Mesendoderm (in vitro differentiated cells): ENCODE measurements around the gene KCNK6.

Source experiments
- DNase-seq: peaks from one replicate; pipeline ENCODE4 v3.0.0; 2013
- H2AK5ac ChIP-seq: 2 replicates; pipeline ENCODE4 v1.6.1; 2013; ENCODE audit warnings: low read length, inconsistent platforms
- H2BK120ac ChIP-seq: 2 replicates; pipeline ENCODE4 v1.6.1; 2013; ENCODE audit warnings: low read depth, mild to moderate bottlenecking, low read length, moderate library complexity, mixed read lengths
- H2BK15ac ChIP-seq: replicated peaks from 2 replicates; pipeline ENCODE4 v1.6.1; 2013; ENCODE audit warnings: low read depth, mild to moderate bottlenecking, moderate library complexity
- H2BK5ac ChIP-seq: 2 replicates; pipeline ENCODE4 v1.6.1; 2013; ENCODE audit warnings: low read length, inconsistent platforms
- H3K18ac ChIP-seq: 2 replicates; pipeline ENCODE4 v1.6.1; 2013; ENCODE audit warnings: mild to moderate bottlenecking, low read length, mixed read lengths
- H3K23ac ChIP-seq: one replicate; pipeline ENCODE4 v1.6.1; 2013; ENCODE audit warnings: low read length
- H3K27ac ChIP-seq: 2 replicates; pipeline ENCODE4 v1.5.1; 2013; ENCODE audit warnings: low read depth, mild to moderate bottlenecking, inconsistent platforms, low read length, moderate library complexity
- H3K27me3 ChIP-seq: 2 replicates; pipeline ENCODE4 v1.6.1; 2013; ENCODE audit warnings: low read length, control low read depth, mild to moderate bottlenecking, inconsistent platforms; ENCODE audit not compliant: insufficient read depth, poor library complexity
- H3K36me3 ChIP-seq: 2 replicates; pipeline ENCODE4 v1.6.1; 2013; ENCODE audit warnings: low read length, inconsistent platforms; ENCODE audit not compliant: control insufficient read depth, insufficient read depth
- H3K4ac ChIP-seq: one replicate; pipeline ENCODE4 v1.6.1; 2013; ENCODE audit warnings: low read depth, mild to moderate bottlenecking, low read length, moderate library complexity
- H3K4me1 ChIP-seq: 2 replicates; pipeline ENCODE4 v1.6.1; 2013; ENCODE audit warnings: low read depth, low read length, inconsistent platforms; ENCODE audit not compliant: control insufficient read depth
- H3K4me2 ChIP-seq: 2 replicates; pipeline ENCODE4 v1.6.1; 2013; ENCODE audit warnings: low read length
- H3K4me3 ChIP-seq: 2 replicates; pipeline ENCODE4 v1.5.1; 2013; ENCODE audit warnings: mild to moderate bottlenecking, low read length
- H3K56ac ChIP-seq: one replicate; pipeline ENCODE4 v1.6.1; 2013; ENCODE audit warnings: low read length
- H3K79me1 ChIP-seq: 2 replicates; pipeline ENCODE4 v1.6.1; 2013; ENCODE audit warnings: low read length, inconsistent platforms
- H3K79me2 ChIP-seq: 2 replicates; pipeline ENCODE4 v1.6.1; 2013; ENCODE audit warnings: mild to moderate bottlenecking, low read length; ENCODE audit not compliant: control insufficient read depth, insufficient read depth
- H3K9ac ChIP-seq: 2 replicates; pipeline ENCODE4 v1.6.1; 2013; ENCODE audit warnings: low read length, inconsistent platforms
- H4K5ac ChIP-seq: one replicate; pipeline ENCODE4 v1.6.1; 2013; ENCODE audit warnings: low read length
- H4K8ac ChIP-seq: one replicate; pipeline ENCODE4 v1.6.1; 2013; ENCODE audit warnings: low read depth, mild to moderate bottlenecking, control low read depth, low read length, moderate library complexity
- WGBS: extraction: QIAGEN DNeasy Blood & Tissue Kit; methylation state at CpG from one replicate; pipeline ENCODE4 v1.1.7; 2013; ENCODE audit warnings: low lambda C conversion rate, missing lambda C conversion rate; ENCODE audit not compliant: insufficient coverage; ENCODE audit errors: extremely low coverage; 5-methylcytosine and 5-hydroxymethylcytosine counted together

The KCNK6 gene

GRCh38 chr19:38310986-38311385 is 8.7 kb upstream of the KCNK6 start:
- Histone ChIP-seq H3K36me3 (no peaks in the 10 kb centered on the region), H2BK5ac (no peak overlapping the region), H3K4ac (no peak overlapping the region), H3K18ac (no peak overlapping the region), H3K79me1 (peaks cover 12% of the 10 kb centered on the region), H3K4me1 (no peaks in the 10 kb centered on the region), H4K5ac (no peak overlapping the region), H3K4me2 (no peak overlapping the region), H3K4me3 (no peak overlapping the region), H2BK15ac (no peak overlapping the region), H4K8ac (no peak overlapping the region), H3K27ac (no peak overlapping the region), H3K27me3 (no peaks in the 10 kb centered on the region), H3K23ac (no peak overlapping the region), H2BK120ac (no peak overlapping the region), H3K9ac (no peak overlapping the region), H2AK5ac (no peak overlapping the region), H3K56ac (no peak overlapping the region), H3K79me2 (peaks cover 2% of the 10 kb centered on the region)
- WGBS, result no CpG with 5 or more reads among the region's 6 CpGs
- DNase-seq, result no peak

GRCh38 chr19:38315657-38316476 is 3.8 kb upstream of the KCNK6 start, which contains the start of gene YIF1B:
Gene YIF1B (minus strand): TSS chr19:38315947. CDS start chr19:38315917, 30 bp downstream.
- H3K79me2 ChIP-seq, result peaks cover 2% of the 10 kb centered on the region
- no peaks in the 10 kb centered on the region for H3K36me3 ChIP-seq
- no peaks in the 10 kb centered on the region for H3K4me1 ChIP-seq
- no peak within 1 kb of the TSS for H4K5ac ChIP-seq
- no peak within 1 kb of the TSS for H3K23ac ChIP-seq
- H3K79me1 ChIP-seq, result peaks cover 7% of the 10 kb centered on the region
- peak within 1 kb of the TSS; percentile 30 for H2BK120ac ChIP-seq
- H3K4me2 ChIP-seq, result peak within 1 kb of the TSS; percentile 96
- H2AK5ac ChIP-seq, result peak within 1 kb of the TSS; percentile 85
- no CpG with 5 or more reads among the region's 64 CpGs for WGBS
- DNase-seq, result peak; percentile 99
- H3K18ac ChIP-seq, result peak within 1 kb of the TSS; percentile 24
- peak within 1 kb of the TSS; percentile 92 for H3K4me3 ChIP-seq
- H3K56ac ChIP-seq, result peak within 1 kb of the TSS; percentile 94
- H3K27me3 ChIP-seq, result no peaks in the 10 kb centered on the region
- H3K4ac ChIP-seq, result no peak within 1 kb of the TSS
- peak within 1 kb of the TSS; percentile 27 for H3K27ac ChIP-seq
- no peak within 1 kb of the TSS for H2BK5ac ChIP-seq
- no peak within 1 kb of the TSS for H2BK15ac ChIP-seq
- peak within 1 kb of the TSS; percentile 96 for H3K9ac ChIP-seq
- H4K8ac ChIP-seq, result no peak within 1 kb of the TSS

- H4K5ac ChIP-seq, result no peak overlapping the region
- no peak overlapping the region for H3K18ac ChIP-seq
- H2BK120ac ChIP-seq, result no peak overlapping the region
- peaks cover 2% of the 10 kb centered on the region for H3K79me2 ChIP-seq
- peak overlapping the region; percentile 40 for H3K9ac ChIP-seq
- H3K4me2 ChIP-seq, result no peak overlapping the region
- no peak overlapping the region for H4K8ac ChIP-seq
- H3K23ac ChIP-seq, result no peak overlapping the region
- H2BK5ac ChIP-seq, result no peak overlapping the region
- no peak overlapping the region for H3K4me3 ChIP-seq
- no peaks in the 10 kb centered on the region for H3K4me1 ChIP-seq
- no peak for DNase-seq
- H2AK5ac ChIP-seq, result no peak overlapping the region
- H3K36me3 ChIP-seq, result no peaks in the 10 kb centered on the region
- peak overlapping the region; percentile 25 for H3K56ac ChIP-seq
- no peaks in the 10 kb centered on the region for H3K27me3 ChIP-seq
- H3K27ac ChIP-seq, result no peak overlapping the region
- no CpG with 5 or more reads among the region's 8 CpGs for WGBS
- peaks cover 7% of the 10 kb centered on the region for H3K79me1 ChIP-seq
- no peak overlapping the region for H2BK15ac ChIP-seq
- H3K4ac ChIP-seq, result no peak overlapping the region
These were observed 3.1 kb upstream of the KCNK6 start for GRCh38 chr19:38316477-38317067.

GRCh38 chr19:38317104-38317612 is 2.5 kb upstream of the KCNK6 start:
- no peak overlapping the region for H3K4me2 ChIP-seq
- peaks cover 2% of the 10 kb centered on the region for H3K79me2 ChIP-seq
- no peaks in the 10 kb centered on the region for H3K27me3 ChIP-seq
- H3K27ac ChIP-seq, result no peak overlapping the region
- H4K5ac ChIP-seq, result no peak overlapping the region
- H2BK15ac ChIP-seq, result no peak overlapping the region
- H3K56ac ChIP-seq, result no peak overlapping the region
- H2BK120ac ChIP-seq, result no peak overlapping the region
- H2BK5ac ChIP-seq, result no peak overlapping the region
- H2AK5ac ChIP-seq, result no peak overlapping the region
- H3K18ac ChIP-seq, result no peak overlapping the region
- no peak overlapping the region for H4K8ac ChIP-seq
- H3K23ac ChIP-seq, result no peak overlapping the region
- no CpG with 5 or more reads among the region's 11 CpGs for WGBS
- H3K79me1 ChIP-seq, result peaks cover 7% of the 10 kb centered on the region
- no peak for DNase-seq
- H3K4me1 ChIP-seq, result no peaks in the 10 kb centered on the region
- no peak overlapping the region for H3K4ac ChIP-seq
- H3K36me3 ChIP-seq, result no peaks in the 10 kb centered on the region
- no peak overlapping the region for H3K4me3 ChIP-seq
- H3K9ac ChIP-seq, result no peak overlapping the region

- Histone ChIP-seq H3K27me3 (no peaks in the 10 kb centered on the region), H3K4me1 (no peaks in the 10 kb centered on the region)
- no CpG with 5 or more reads among the region's 6 CpGs for WGBS
These were observed 985 bp upstream of the KCNK6 start for GRCh38 chr19:38318660-38319059.

More at GRCh38 chr19:38318660-38319059, 985 bp upstream of the KCNK6 start:
- Histone ChIP-seq H2AK5ac (no peak overlapping the region), H2BK120ac (no peak overlapping the region), H3K9ac (no peak overlapping the region), H2BK15ac (no peak overlapping the region), H3K27ac (no peak overlapping the region), H3K56ac (no peak overlapping the region), H4K8ac (no peak overlapping the region), H3K79me2 (no peaks in the 10 kb centered on the region), H3K4me2 (no peak overlapping the region), H3K23ac (no peak overlapping the region), H3K18ac (no peak overlapping the region), H3K79me1 (peaks cover 4% of the 10 kb centered on the region), H2BK5ac (no peak overlapping the region), H3K36me3 (no peaks in the 10 kb centered on the region), H4K5ac (no peak overlapping the region), H3K4me3 (no peak overlapping the region), H3K4ac (no peak overlapping the region)
- no peak for DNase-seq
